Measurements from ENCODE around the gene QKI. TPM values are rescaled to one million over a fixed set of nuclear protein-coding genes. Genes with fewer than 3 reads are reported as not detected.

The QKI gene
- total and polyA plus RNA-seq, 2 of the 8 experiments (the other 6 are each of a cell fraction or from before 2014, with no cell fraction given), result 181 to 183 TPM

GRCh38 chr6:163490826-163491577, 76.5 kb downstream of the QKI start:
- Histone ChIP-seq H3K14ac (ENCODE audit: insufficient read length) (no peak overlapping the region), H2BK5ac (ENCODE audit: low read depth, low read length) (no peak overlapping the region), H4K20me1 (replicated peaks in 1 of 2; ENCODE audit: control insufficient read depth in 1 of 2, insufficient read depth in 2 of 2, low read length in 2 of 2) (peaks cover 2 to 5% of the 10 kb centered on the region in 2 experiments), H3K4ac (replicated peaks; ENCODE audit: insufficient read length, low read depth, low read length) (no peak overlapping the region), H3K79me1 (ENCODE audit: low read depth, low read length) (no peaks in the 10 kb centered on the region; the same call in 1 of the 2 replicates), H3K18ac (ENCODE audit: extremely low read depth, low read length) (no peak overlapping the region), H3K56ac (replicated peaks; ENCODE audit: insufficient read length, low read depth, low read length) (no peak overlapping the region), H4K91ac (replicated peaks; ENCODE audit: insufficient read length, low read length) (no peak overlapping the region), H3K9me3 (ENCODE audit: insufficient read depth in 2 of 2, low read depth in 1 of 2, low read length in 1 of 2) (no peaks in the 10 kb centered on the region), H2BK20ac (ENCODE audit: low read length) (no peak overlapping the region), H3K23ac (ENCODE audit: insufficient read length) (no peak overlapping the region), H2AFZ (ENCODE audit: low read length) (no peak overlapping the region), H2BK12ac (ENCODE audit: low read depth, low read length) (no peak overlapping the region), H4K8ac (ENCODE audit: extremely low read depth, insufficient read depth, low read length) (no peak overlapping the region), H3K4me1 (replicated peaks in 1 of 4; ENCODE audit: control insufficient read depth in 3 of 4, insufficient read depth in 4 of 4, low read length in 3 of 4) (peaks cover 0 to 3% (median 0%) of the 10 kb centered on the region in 4 experiments; a peak in 1 of 7 replicates), H3K23me2 (ENCODE audit: low read depth, low read length) (no peaks in the 10 kb centered on the region), H4K5ac (ENCODE audit: insufficient read length, low read depth, low read length) (no peak overlapping the region), H3K4me2 (ENCODE audit: insufficient read depth in 1 of 2, low read depth in 2 of 2, low read length in 2 of 2) (no peak overlapping the region), H2BK120ac (replicated peaks; ENCODE audit: low read depth, low read length) (no peak overlapping the region), H3K27ac (ENCODE audit: low read depth, low read length) (no peak overlapping the region), H3K9ac (replicated peaks in 1 of 4; ENCODE audit: extremely low read depth in 1 of 4, low read depth in 3 of 4, low read length in 3 of 4) (no peak overlapping the region), H3K79me2 (ENCODE audit: control insufficient read depth in 1 of 2, insufficient read depth in 2 of 2, low read length in 2 of 2) (peaks cover 8 to 100% of the 10 kb centered on the region in 2 experiments; a peak in 3 of 4 replicates), H3K4me3 (ENCODE audit: extremely low read depth in 1 of 4, insufficient read depth in 2 of 4, low read depth in 3 of 4, low read length in 4 of 4) (no peak overlapping the region), H3K27me3 (replicated peaks in 1 of 4; ENCODE audit: control insufficient read depth in 3 of 4, extremely low read depth in 1 of 4, insufficient read depth in 3 of 4, low read length in 3 of 4) (no peaks in the 10 kb centered on the region), H3K36me3 (ENCODE audit: control insufficient read depth in 2 of 4, insufficient read depth in 4 of 4, low read length in 3 of 4) (no peaks in the 10 kb centered on the region), H2BK15ac (ENCODE audit: low read length) (no peak overlapping the region), H2AK5ac (ENCODE audit: low read depth, low read length) (no peak overlapping the region)
- TF ChIP-seq YY1 (IDR thresholded peaks at IDR 0.05; ENCODE audit: low read depth, low read length) (no peak), SP2 (IDR thresholded peaks at IDR 0.05; ENCODE audit: low read length) (no peak)
- CTCF ChIA-PET (ENCODE audit: partially characterized antibody), result interaction anchor here (1.0 kb wide), 1 partner anchor 63 kb away, joined by 4 read pairs; no protein-coding TSS in a partner anchor
- FAIRE-seq (no peak), DNase-seq (ENCODE audit: low read depth in 1 of 2, low spot score in 2 of 2) (no peak)
- POLR2A ChIA-PET (ENCODE audit: partially characterized antibody), result no interaction called here
- WGBS, 2 experiments (ENCODE audit: extremely low coverage in 1 of 2, insufficient coverage in 1 of 2, insufficient read length in 1 of 2, insufficient replicate concordance in 2 of 2, low coverage in 1 of 2, low lambda C conversion rate in 2 of 2, missing lambda C conversion rate in 1 of 2), result 77% methylated on average over 4 of the region's 4 CpGs; no CpG with 5 or more reads in 1 of the 2 experiments
